C4-2B (cell line): ENCODE results near the gene ANTKMT.

Source experiments
- CTCF ChIP-seq: fragments of 450-650 bp; conservative IDR thresholded peaks from 2 replicates; pipeline ENCODE4 v1.5.1; 2017; ENCODE audit warnings: mild to moderate bottlenecking
- ZFX ChIP-seq: fragments of 450-650 bp; IDR thresholded peaks from 2 replicates; pipeline ENCODE4 v1.6.1; 2017

- TF ChIP-seq CTCF (no peak), ZFX (no peak)
Measured at GRCh38 chr16:689175-689897, 31.6 kb upstream of the ANTKMT start.
